Neural cell (in vitro differentiated cells): Measurements from ENCODE around the gene TSPAN9. TPM values are rescaled to one million over a fixed set of nuclear protein-coding genes. Genes with fewer than 3 reads are reported as not detected.

Source experiments
- H2AFZ ChIP-seq: fragments of 200-600, 300-800 bp; sonication (generic), shearing (Covaris generic); 2 replicates; pipeline ENCODE4 v1.6.0; 2014; ENCODE audit warnings: low read depth, mild to moderate bottlenecking, antibody characterized with exemption, low read length, moderate library complexity
- H3F3A ChIP-seq: fragments of 200-600 bp; shearing (Covaris generic); 2 replicates; pipeline ENCODE4 v1.6.1; 2016; ENCODE audit warnings: mild to moderate bottlenecking, moderate library complexity, mixed read lengths, antibody characterized with exemption, low read length; ENCODE audit not compliant: insufficient read depth, poor library complexity, severe bottlenecking
- H3K27ac ChIP-seq: fragments of 200-600, 300-800 bp; sonication (generic), shearing (Covaris generic); 2 replicates; pipeline ENCODE4 v1.5.1; 2014; ENCODE audit warnings: mild to moderate bottlenecking, low read length, moderate library complexity
- H3K27me3 ChIP-seq: fragments of 300-800, 200-600 bp; sonication (generic), shearing (Covaris generic); 2 replicates; pipeline ENCODE4 v1.6.0; 2014; ENCODE audit warnings: mild to moderate bottlenecking, low read depth, low read length, moderate library complexity; ENCODE audit not compliant: insufficient read depth
- H3K36me3 ChIP-seq: fragments of 300-800, 200-600 bp; sonication (generic), shearing (Covaris generic); 2 replicates; pipeline ENCODE4 v1.5.1; 2014; ENCODE audit warnings: mild to moderate bottlenecking, antibody characterized with exemption, low read length, moderate library complexity; ENCODE audit not compliant: insufficient read depth
- H3K4me2 ChIP-seq: fragments of 300-800, 200-600 bp; sonication (generic), shearing (Covaris generic); 2 replicates; pipeline ENCODE4 v1.6.0; 2014; ENCODE audit warnings: mild to moderate bottlenecking, low read length
- H3K4me3 ChIP-seq: fragments of 300-800, 200-600 bp; sonication (generic), shearing (Covaris generic); 2 replicates; pipeline ENCODE4 v1.5.1; 2014; ENCODE audit warnings: mild to moderate bottlenecking, low read length, moderate library complexity
- H3K79me2 ChIP-seq: fragments of 200-600 bp; shearing (Covaris generic); replicated peaks from 2 replicates; pipeline ENCODE4 v1.6.0; 2014; ENCODE audit warnings: mild to moderate bottlenecking, low read length, moderate library complexity; ENCODE audit not compliant: insufficient read depth
- H3K9ac ChIP-seq: fragments of 300-800, 200-600 bp; sonication (generic), shearing (Covaris generic); 2 replicates; pipeline ENCODE4 v1.6.1; 2016; ENCODE audit warnings: mild to moderate bottlenecking, low read length, mixed read lengths
- H3K9me2 ChIP-seq: fragments of 200-600 bp; shearing (Covaris generic); 2 replicates; pipeline ENCODE4 v1.6.1; 2016; ENCODE audit warnings: mild to moderate bottlenecking, low read length, mixed read lengths; ENCODE audit not compliant: insufficient read depth
- H3K9me3 ChIP-seq: fragments of 200-600, 300-800 bp; sonication (generic), shearing (Covaris generic); 2 replicates; pipeline ENCODE4 v1.6.1; 2016; ENCODE audit warnings: mild to moderate bottlenecking, mixed run types, low read length, moderate library complexity, mixed read lengths
- H4K20me1 ChIP-seq: fragments of 200-600 bp; shearing (Covaris generic); 2 replicates; pipeline ENCODE4 v1.6.1; 2016; ENCODE audit warnings: mild to moderate bottlenecking, mixed run types; ENCODE audit not compliant: insufficient read depth
- EP300 ChIP-seq: fragments of 450-650 bp; conservative IDR thresholded peaks from 2 replicates; pipeline ENCODE4 v1.6.1; 2014; ENCODE audit warnings: antibody characterized with exemption, mild to moderate bottlenecking, moderate library complexity; ENCODE audit not compliant: poor library complexity, severe bottlenecking
- EZH2 ChIP-seq: fragments of 200-600, 300-800 bp; shearing (Covaris generic), sonication (generic); IDR thresholded peaks from 2 replicates; pipeline ENCODE4 v1.6.1; 2014; ENCODE audit warnings: antibody characterized with exemption, low read length, borderline replicate concordance, mild to moderate bottlenecking; ENCODE audit not compliant: insufficient read depth, poor library complexity, severe bottlenecking
- MXI1 ChIP-seq: fragments of 450-650 bp; conservative IDR thresholded peaks from 2 replicates; pipeline ENCODE4 v1.6.1; 2014; ENCODE audit warnings: antibody characterized with exemption, mild to moderate bottlenecking; ENCODE audit not compliant: poor library complexity, severe bottlenecking
- POLR2AphosphoS5 ChIP-seq: IDR thresholded peaks from 2 replicates; pipeline ENCODE4 v1.6.1; 2012
- RAD21 ChIP-seq: fragments of 450-650 bp; conservative IDR thresholded peaks from 2 replicates; pipeline ENCODE4 v1.6.1; 2014; ENCODE audit warnings: antibody characterized with exemption, mild to moderate bottlenecking, moderate library complexity
- SMC3 ChIP-seq: fragments of 450-650 bp; conservative IDR thresholded peaks from 2 replicates; pipeline ENCODE4 v1.6.1; 2014; ENCODE audit warnings: antibody characterized with exemption, mild to moderate bottlenecking, moderate library complexity; ENCODE audit not compliant: poor library complexity
- TAF1 ChIP-seq: IDR thresholded peaks from 2 replicates; pipeline ENCODE4 v1.6.1; 2012; ENCODE audit warnings: low read depth
- polyA plus RNA-seq: library from polyadenylated mRNA; depleted of rRNA; stranded (reverse); fragments of >200 nt; gene quantifications from 2 replicates; pipeline ENCODE4 v1.2.3, GENCODE V29; 2014
- TF ChIP-seq, protein P1 (sequence below): fragments of 450-650 bp; IDR thresholded peaks from 2 replicates; pipeline ENCODE4 v1.5.1; 2014; ENCODE audit warnings: antibody characterized with exemption, mild to moderate bottlenecking, moderate library complexity; ENCODE audit not compliant: poor library complexity, severe bottlenecking
- TF ChIP-seq, protein P2 (sequence below): IDR thresholded peaks from 2 replicates; pipeline ENCODE4 v1.6.1; 2012; ENCODE audit warnings: borderline replicate concordance

TSPAN9 gene
- polyA plus RNA-seq, 1 donor from 2014 or later: 11.9 TPM

DNA sequence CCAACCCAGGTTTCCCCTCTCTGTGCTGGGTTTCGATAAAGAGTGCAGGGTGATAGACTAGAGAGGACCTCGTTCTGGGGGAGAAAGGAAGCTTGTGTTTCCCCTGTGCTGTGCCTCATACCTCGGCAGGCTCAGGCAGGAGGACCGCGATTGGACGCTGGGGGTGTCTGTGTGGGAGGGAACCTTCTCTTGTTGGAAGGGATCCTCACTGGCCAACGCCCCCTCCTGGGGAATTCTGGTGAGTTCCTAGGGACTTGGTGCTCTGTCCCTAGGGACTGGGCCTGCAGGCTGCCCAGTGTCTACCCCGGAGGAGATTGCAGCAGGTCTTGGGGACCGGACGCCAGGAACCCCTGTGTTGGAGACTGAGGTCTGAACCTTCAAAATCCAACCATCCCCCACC is 256.4 kb downstream of the TSPAN9 start:
- Histone ChIP-seq H3K27me3 (no peaks in the 10 kb centered on the region), H3F3A (no peaks in the 10 kb centered on the region), H3K79me2 (no peaks in the 10 kb centered on the region), H3K36me3 (no peaks in the 10 kb centered on the region), H4K20me1 (no peaks in the 10 kb centered on the region), H3K4me3 (no peak overlapping the region), H3K9ac (no peak overlapping the region), H3K27ac (no peak overlapping the region), H2AFZ (no peak overlapping the region), H3K9me3 (no peaks in the 10 kb centered on the region), H3K9me2 (no peaks in the 10 kb centered on the region), H3K4me2 (no peak overlapping the region)
- TF ChIP-seq POLR2AphosphoS5 (no peak), EP300 (no peak), SMC3 (no peak), TAF1 (no peak), EZH2 (no peak), MXI1 (no peak), RAD21 (no peak)
- TF ChIP-seq, protein P1, sequence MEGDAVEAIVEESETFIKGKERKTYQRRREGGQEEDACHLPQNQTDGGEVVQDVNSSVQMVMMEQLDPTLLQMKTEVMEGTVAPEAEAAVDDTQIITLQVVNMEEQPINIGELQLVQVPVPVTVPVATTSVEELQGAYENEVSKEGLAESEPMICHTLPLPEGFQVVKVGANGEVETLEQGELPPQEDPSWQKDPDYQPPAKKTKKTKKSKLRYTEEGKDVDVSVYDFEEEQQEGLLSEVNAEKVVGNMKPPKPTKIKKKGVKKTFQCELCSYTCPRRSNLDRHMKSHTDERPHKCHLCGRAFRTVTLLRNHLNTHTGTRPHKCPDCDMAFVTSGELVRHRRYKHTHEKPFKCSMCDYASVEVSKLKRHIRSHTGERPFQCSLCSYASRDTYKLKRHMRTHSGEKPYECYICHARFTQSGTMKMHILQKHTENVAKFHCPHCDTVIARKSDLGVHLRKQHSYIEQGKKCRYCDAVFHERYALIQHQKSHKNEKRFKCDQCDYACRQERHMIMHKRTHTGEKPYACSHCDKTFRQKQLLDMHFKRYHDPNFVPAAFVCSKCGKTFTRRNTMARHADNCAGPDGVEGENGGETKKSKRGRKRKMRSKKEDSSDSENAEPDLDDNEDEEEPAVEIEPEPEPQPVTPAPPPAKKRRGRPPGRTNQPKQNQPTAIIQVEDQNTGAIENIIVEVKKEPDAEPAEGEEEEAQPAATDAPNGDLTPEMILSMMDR: no peak
- TF ChIP-seq, protein P2, sequence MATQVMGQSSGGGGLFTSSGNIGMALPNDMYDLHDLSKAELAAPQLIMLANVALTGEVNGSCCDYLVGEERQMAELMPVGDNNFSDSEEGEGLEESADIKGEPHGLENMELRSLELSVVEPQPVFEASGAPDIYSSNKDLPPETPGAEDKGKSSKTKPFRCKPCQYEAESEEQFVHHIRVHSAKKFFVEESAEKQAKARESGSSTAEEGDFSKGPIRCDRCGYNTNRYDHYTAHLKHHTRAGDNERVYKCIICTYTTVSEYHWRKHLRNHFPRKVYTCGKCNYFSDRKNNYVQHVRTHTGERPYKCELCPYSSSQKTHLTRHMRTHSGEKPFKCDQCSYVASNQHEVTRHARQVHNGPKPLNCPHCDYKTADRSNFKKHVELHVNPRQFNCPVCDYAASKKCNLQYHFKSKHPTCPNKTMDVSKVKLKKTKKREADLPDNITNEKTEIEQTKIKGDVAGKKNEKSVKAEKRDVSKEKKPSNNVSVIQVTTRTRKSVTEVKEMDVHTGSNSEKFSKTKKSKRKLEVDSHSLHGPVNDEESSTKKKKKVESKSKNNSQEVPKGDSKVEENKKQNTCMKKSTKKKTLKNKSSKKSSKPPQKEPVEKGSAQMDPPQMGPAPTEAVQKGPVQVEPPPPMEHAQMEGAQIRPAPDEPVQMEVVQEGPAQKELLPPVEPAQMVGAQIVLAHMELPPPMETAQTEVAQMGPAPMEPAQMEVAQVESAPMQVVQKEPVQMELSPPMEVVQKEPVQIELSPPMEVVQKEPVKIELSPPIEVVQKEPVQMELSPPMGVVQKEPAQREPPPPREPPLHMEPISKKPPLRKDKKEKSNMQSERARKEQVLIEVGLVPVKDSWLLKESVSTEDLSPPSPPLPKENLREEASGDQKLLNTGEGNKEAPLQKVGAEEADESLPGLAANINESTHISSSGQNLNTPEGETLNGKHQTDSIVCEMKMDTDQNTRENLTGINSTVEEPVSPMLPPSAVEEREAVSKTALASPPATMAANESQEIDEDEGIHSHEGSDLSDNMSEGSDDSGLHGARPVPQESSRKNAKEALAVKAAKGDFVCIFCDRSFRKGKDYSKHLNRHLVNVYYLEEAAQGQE: no peak

DNA sequence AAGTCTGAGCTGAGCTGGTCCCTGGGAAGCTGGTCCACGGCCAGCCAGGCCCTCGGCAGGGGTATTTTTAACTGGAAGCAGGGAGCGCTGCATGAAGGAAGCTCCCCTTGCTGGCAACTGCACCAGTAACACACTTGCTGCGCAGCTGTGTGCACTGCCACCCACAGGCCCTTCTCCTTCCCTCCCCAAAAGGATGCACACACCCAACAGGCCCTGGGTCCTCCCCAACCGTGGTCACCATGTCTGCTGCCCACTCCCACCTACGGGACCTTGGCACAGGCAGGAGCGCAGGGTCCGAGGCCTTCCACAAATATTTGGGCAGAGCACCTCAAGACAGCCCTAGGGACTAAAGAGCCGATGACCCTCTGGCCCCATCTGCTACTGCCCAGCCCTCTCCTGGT is 256.8 kb downstream of the TSPAN9 start:
- H3K27ac ChIP-seq: no peak overlapping the region
- no peak overlapping the region for H3K4me3 ChIP-seq
- H2AFZ ChIP-seq: no peak overlapping the region
- TF ChIP-seq RAD21 (no peak), MXI1 (no peak), TAF1 (no peak), EP300 (no peak), EZH2 (no peak), SMC3 (no peak), POLR2AphosphoS5 (no peak)
- TF ChIP-seq, protein P1: no peak
- TF ChIP-seq, protein P2: no peak
- H3K27me3 ChIP-seq: no peaks in the 10 kb centered on the region
- no peak overlapping the region for H3K4me2 ChIP-seq
- no peaks in the 10 kb centered on the region for H3K36me3 ChIP-seq
- no peaks in the 10 kb centered on the region for H3K9me2 ChIP-seq
- no peaks in the 10 kb centered on the region for H4K20me1 ChIP-seq
- no peaks in the 10 kb centered on the region for H3K9me3 ChIP-seq
- no peaks in the 10 kb centered on the region for H3F3A ChIP-seq
- no peaks in the 10 kb centered on the region for H3K79me2 ChIP-seq
- H3K9ac ChIP-seq: no peak overlapping the region
